ENCODE data around the gene PLEKHB1.

- TF ChIP-seq CTCF (IDR thresholded peaks at IDR 0.05; ENCODE audit: low read depth, low read length) (no peak), EZH2phosphoT487 (IDR thresholded peaks at IDR 0.05; ENCODE audit: low read depth) (no peak)
These were observed 64.6 kb downstream of the PLEKHB1 start for GRCh38 chr11:73710964-73711363.
